Kidney epithelial cell (primary cell): ENCODE measurements around the gene IGF2. TPM values are rescaled to one million over a fixed set of nuclear protein-coding genes. Genes with fewer than 3 reads are reported as not detected.

Source experiments
- DNase-seq: peaks from one replicate; pipeline ENCODE4 v3.0.0-alpha.2; 2010; ENCODE audit warnings: low read depth
- H3K27me3 ChIP-seq: 2 replicates; pipeline ENCODE4 v1.6.0; 2011; ENCODE audit warnings: low read length; ENCODE audit not compliant: control insufficient read depth, insufficient read depth
- H3K36me3 ChIP-seq: 2 replicates; pipeline ENCODE4 v1.5.1; 2011; ENCODE audit warnings: low read length; ENCODE audit not compliant: control insufficient read depth, insufficient read depth
- H3K4me3 ChIP-seq: 2 replicates; pipeline ENCODE4 v1.5.1; 2011; ENCODE audit warnings: low read depth, mild to moderate bottlenecking, control low read depth, low read length
- total RNA-seq: library from RNA; depleted of rRNA; stranded (reverse); fragments of >200 nt; gene quantifications from 2 replicates; pipeline ENCODE4 v1.2.3, GENCODE V29; 2015
- TF ChIP-seq, protein P1 (sequence below): IDR thresholded peaks from 2 replicates; pipeline ENCODE4 v1.5.1; 2011; ENCODE audit warnings: mild to moderate bottlenecking, moderate library complexity, low read length, control low read depth, inconsistent platforms; ENCODE audit not compliant: insufficient read depth, poor library complexity, severe bottlenecking

Gene IGF2
- total RNA-seq, 1 donor from 2014 or later: 8.7 TPM

DNA sequence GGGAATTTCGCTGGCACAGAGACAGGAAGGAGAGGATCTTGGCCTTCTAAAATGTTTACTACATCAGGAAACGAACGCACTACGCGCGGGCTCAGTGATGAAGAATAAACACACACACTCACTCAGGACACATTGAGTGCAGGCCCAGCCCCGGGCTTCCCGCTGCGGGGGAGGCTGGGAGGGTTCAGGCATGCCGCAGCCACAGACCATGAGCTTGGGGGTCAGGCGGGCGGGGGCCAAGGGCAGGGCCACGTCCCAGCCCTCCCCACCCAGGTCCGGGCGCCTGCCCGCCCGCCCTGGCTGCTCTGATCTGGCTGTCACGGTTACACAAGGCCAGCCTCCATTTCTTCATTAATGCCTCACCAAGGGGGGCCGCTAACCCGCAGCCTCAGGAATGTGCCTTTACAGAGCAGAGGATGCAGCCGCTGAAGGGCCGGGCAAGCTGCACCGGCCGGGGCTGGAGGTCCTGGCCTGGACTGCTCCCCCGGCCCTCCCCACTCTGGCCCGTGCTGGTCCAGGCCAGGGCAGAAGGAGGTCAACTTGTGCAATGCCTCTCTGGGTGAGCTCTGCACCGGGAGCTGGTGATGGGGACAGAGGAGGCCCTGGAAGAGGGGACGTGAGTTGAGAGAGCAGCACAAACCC, 41.7 kb downstream of the IGF2 start:
- Histone ChIP-seq H3K27me3 (peaks cover 7% of the 10 kb centered on the region), H3K4me3 (no peak overlapping the region), H3K36me3 (no peaks in the 10 kb centered on the region)
- DNase-seq: peak; percentile 35
- TF ChIP-seq, protein P1, sequence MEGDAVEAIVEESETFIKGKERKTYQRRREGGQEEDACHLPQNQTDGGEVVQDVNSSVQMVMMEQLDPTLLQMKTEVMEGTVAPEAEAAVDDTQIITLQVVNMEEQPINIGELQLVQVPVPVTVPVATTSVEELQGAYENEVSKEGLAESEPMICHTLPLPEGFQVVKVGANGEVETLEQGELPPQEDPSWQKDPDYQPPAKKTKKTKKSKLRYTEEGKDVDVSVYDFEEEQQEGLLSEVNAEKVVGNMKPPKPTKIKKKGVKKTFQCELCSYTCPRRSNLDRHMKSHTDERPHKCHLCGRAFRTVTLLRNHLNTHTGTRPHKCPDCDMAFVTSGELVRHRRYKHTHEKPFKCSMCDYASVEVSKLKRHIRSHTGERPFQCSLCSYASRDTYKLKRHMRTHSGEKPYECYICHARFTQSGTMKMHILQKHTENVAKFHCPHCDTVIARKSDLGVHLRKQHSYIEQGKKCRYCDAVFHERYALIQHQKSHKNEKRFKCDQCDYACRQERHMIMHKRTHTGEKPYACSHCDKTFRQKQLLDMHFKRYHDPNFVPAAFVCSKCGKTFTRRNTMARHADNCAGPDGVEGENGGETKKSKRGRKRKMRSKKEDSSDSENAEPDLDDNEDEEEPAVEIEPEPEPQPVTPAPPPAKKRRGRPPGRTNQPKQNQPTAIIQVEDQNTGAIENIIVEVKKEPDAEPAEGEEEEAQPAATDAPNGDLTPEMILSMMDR: no peak

DNA sequence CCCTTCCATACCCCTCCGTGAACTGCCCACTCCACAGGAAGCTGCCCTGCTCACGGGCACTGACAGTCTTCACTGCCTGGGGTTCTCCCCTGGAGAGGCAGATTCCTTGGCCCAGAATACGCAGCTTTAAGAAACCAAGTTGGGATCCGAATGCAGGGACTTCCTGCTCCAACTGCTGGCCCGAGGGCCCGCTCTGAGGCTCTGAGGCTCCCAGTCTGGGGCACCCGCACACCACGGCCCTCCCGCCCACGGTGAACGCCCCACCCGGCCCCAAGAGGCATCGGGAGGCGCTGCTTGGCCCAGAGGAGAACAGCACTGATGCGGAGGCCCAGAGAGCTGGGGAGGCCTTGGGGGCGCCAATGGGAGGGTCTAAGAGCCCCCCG, 42.3 kb downstream of the IGF2 start:
- no peak for DNase-seq
- H3K4me3 ChIP-seq: no peak overlapping the region
- peaks cover 6% of the 10 kb centered on the region for H3K27me3 ChIP-seq
- H3K36me3 ChIP-seq: no peaks in the 10 kb centered on the region
- TF ChIP-seq, protein P1: no peak

DNA sequence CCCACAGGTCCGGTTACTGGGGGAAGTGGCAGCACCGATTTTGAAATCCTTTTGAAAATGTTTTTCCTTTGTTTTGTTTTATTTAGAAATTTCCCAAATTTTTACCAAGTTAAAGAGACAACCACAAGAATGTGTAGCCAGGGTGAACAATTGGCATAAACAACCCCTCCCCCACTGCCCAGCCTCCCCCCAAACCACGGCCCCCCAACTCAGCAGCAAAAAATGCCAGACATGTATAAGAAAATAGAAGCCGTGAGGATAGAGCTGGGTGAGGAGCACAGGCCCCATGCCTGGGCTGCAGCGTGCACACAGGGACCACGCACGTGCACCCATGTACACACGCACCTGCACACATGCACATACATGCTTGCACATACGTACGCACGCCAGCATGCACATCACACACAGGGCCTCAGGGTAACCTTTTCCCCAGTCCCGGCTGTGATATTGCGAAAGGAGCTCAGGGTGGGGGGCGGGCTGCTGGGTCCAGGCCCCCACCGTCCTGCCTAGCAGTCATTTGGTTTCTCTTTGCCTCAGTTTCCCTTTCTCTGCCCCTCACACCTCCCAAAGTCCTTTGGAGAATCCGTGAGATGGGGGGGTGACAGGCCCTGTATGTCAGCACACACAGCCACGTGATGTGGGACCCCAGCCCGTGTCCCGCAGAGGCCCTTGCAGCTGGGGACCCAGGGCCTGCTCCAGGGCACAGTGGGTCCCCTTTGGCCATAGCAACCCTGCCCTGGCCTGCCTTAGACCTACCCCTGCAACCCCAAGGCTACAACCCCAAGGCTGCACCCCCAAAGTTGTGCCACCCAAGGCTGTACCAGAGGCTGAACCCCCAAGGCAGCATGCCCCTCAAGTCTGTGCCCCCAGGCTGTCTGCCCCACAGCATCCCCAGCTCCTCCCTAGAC, 42.9 kb downstream of the IGF2 start:
- DNase-seq: no peak
- H3K36me3 ChIP-seq: no peaks in the 10 kb centered on the region
- no peak overlapping the region for H3K4me3 ChIP-seq
- TF ChIP-seq, protein P1: no peak
- H3K27me3 ChIP-seq: peaks cover 6% of the 10 kb centered on the region

DNA sequence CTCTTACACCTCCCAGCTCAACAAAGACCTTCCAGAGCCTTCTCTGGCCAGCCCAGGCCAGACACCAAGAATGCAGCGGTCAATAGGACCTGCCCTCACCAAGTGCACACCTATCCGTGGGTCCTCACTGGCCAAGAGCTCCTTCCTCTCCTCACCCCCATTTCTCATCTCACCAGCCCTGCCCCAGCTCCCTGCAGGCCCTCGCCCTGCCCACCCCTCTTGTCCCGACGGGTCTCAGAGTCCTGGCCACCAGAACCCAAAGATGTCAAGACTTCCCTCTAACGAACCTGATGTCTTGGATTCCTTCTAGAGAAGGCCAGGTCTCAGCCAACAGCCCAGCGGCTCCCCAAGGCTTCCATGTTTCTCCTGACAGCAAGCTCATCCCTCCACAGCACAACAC, 43.6 kb downstream of the IGF2 start:
- Histone ChIP-seq H3K4me3 (no peak overlapping the region), H3K27me3 (peaks cover 3% of the 10 kb centered on the region), H3K36me3 (no peaks in the 10 kb centered on the region)
- no peak for DNase-seq
- TF ChIP-seq, protein P1: no peak

DNA sequence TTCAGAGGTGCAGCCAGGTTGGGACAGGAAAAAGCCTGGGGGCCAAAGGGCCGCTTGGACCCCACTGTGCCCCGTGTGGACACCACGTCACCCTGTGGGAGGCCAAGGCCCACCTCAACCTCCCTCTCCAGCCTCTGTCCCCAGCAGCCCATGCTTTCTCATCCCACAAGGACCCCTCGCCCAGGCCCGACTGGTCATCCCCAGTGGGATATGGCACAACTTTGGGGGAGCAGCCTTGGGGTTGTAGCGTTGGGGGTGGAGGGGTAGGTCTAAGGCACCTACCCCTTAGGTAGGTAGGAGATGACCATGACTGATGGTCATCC, 44.0 kb downstream of the IGF2 start:
- Histone ChIP-seq H3K27me3 (no peaks in the 10 kb centered on the region), H3K4me3 (no peak overlapping the region), H3K36me3 (no peaks in the 10 kb centered on the region)

More for the DNA sequence above, 44.0 kb downstream of the IGF2 start:
- no peak for DNase-seq
- TF ChIP-seq, protein P1: no peak
